Neural progenitor cell (in vitro differentiated cells): Measurements from ENCODE around the gene ERC2. TPM values are rescaled to one million over a fixed set of nuclear protein-coding genes. Genes with fewer than 3 reads are reported as not detected.

Source experiments
- DNase-seq: peaks from one replicate; pipeline ENCODE4 v3.0.0-alpha.2; 2016; ENCODE audit warnings: low spot score
- H2AFZ ChIP-seq: fragments of 200-600 bp; sonication (generic); replicated peaks from 2 replicates; pipeline ENCODE4 v1.6.1; 2016; ENCODE audit warnings: antibody characterized with exemption
- H3F3A ChIP-seq: fragments of 200-600 bp; sonication (generic); 2 replicates; pipeline ENCODE4 v1.6.1; 2016; ENCODE audit warnings: antibody characterized with exemption, low read depth
- H3K27ac ChIP-seq: fragments of 200-600 bp; sonication (generic); 2 replicates; pipeline ENCODE4 v1.5.1; 2016; ENCODE audit warnings: mild to moderate bottlenecking
- H3K27me3 ChIP-seq: fragments of 200-600 bp; sonication (generic); 2 replicates; pipeline ENCODE4 v1.6.1; 2016; ENCODE audit warnings: mild to moderate bottlenecking, moderate library complexity
- H3K36me3 ChIP-seq: fragments of 200-600 bp; sonication (generic); 2 replicates; pipeline ENCODE4 v1.5.1; 2016
- H3K4me1 ChIP-seq: fragments of 200-600 bp; sonication (generic); 2 replicates; pipeline ENCODE4 v1.6.1; 2016; ENCODE audit warnings: mixed run types
- H3K4me2 ChIP-seq: fragments of 200-600 bp; sonication (generic); 2 replicates; pipeline ENCODE4 v1.6.1; 2016
- H3K4me3 ChIP-seq: fragments of 200-600 bp; sonication (generic); 2 replicates; pipeline ENCODE4 v1.5.1; 2016
- H3K79me2 ChIP-seq: fragments of 200-600 bp; sonication (generic); 2 replicates; pipeline ENCODE4 v1.6.1; 2016; ENCODE audit warnings: low read depth
- H3K9ac ChIP-seq: fragments of 200-600 bp; sonication (generic); 2 replicates; pipeline ENCODE4 v1.6.1; 2016
- H3K9me3 ChIP-seq: fragments of 200-600 bp; sonication (generic); 2 replicates; pipeline ENCODE4 v1.5.1; 2016; ENCODE audit warnings: low read depth
- H4K20me1 ChIP-seq: fragments of 200-600 bp; sonication (generic); 2 replicates; pipeline ENCODE4 v1.6.1; 2016; ENCODE audit warnings: low read depth
- H3K27ac Mint-ChIP-seq: 3 replicates; pipeline ENCODE4 v1.8.0; 2021; ENCODE audit warnings: mixed read lengths
- H3K27me3 Mint-ChIP-seq: 2 replicates; pipeline ENCODE4 v1.8.0; 2022; ENCODE audit warnings: low read depth, mild to moderate bottlenecking, inconsistent platforms, moderate library complexity, mixed read lengths; ENCODE audit not compliant: insufficient read depth
- H3K36me3 Mint-ChIP-seq: 3 replicates; pipeline ENCODE4 v1.8.0; 2021; ENCODE audit warnings: mixed read lengths
- H3K4me1 Mint-ChIP-seq: 3 replicates; pipeline ENCODE4 v1.8.0; 2021; ENCODE audit warnings: mixed read lengths
- H3K4me3 Mint-ChIP-seq: 3 replicates; pipeline ENCODE4 v1.8.0; 2021; ENCODE audit warnings: mild to moderate bottlenecking, moderate library complexity, mixed read lengths
- H3K9me3 Mint-ChIP-seq: 3 replicates; pipeline ENCODE4 v1.8.0; 2020; ENCODE audit warnings: mixed read lengths
- CTCF ChIP-seq: fragments of 200-600 bp; sonication (generic); IDR thresholded peaks from 2 replicates; pipeline ENCODE4 v1.5.1; 2017; ENCODE audit warnings: antibody characterized with exemption, mild to moderate bottlenecking
- EZH2 ChIP-seq: fragments of 200-600 bp; sonication (generic); IDR thresholded peaks from 2 replicates; pipeline ENCODE4 v1.6.1; 2017; ENCODE audit warnings: antibody characterized with exemption, mild to moderate bottlenecking, moderate library complexity
- EZH2phosphoT487 ChIP-seq: fragments of 200-600 bp; sonication (generic); IDR thresholded peaks from 2 replicates; pipeline ENCODE4 v1.6.1; 2017; ENCODE audit warnings: antibody characterized with exemption
- total RNA-seq: library from RNA; depleted of rRNA; stranded (reverse); fragments of >200 nt; gene quantifications from 2 replicates; pipeline ENCODE4 v1.2.3, GENCODE V29; 2015; ENCODE audit warnings: low replicate concordance

The ERC2 gene
- total RNA-seq, 1 donor from 2014 or later: 24.8 TPM

DNA sequence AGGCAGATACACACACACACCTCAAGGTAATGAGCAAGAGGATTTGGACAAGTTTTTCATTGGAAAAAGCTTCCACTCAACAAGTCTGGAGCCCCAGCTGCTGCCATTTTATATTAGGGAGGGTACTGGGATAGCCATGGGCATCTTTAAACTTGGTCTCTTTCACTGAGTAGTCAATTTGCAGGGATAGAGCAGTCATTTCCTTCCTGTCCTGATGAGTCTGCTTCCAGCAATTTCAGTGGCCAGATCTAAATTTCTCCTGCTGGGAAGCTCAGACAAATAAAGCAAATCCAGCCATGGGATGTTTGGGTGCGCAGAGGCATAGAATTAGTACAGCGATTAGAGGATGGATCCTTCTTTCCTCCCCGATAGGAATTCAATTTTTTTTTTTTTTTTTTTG lies 874 bp upstream of the ERC2 start:
- DNase-seq: no peak
- peaks cover 4% of the 10 kb centered on the region for H3K27me3 Mint-ChIP-seq
- TF ChIP-seq EZH2 (no peak), CTCF (no peak), EZH2phosphoT487 (no peak)
- H3K9me3 ChIP-seq: no peaks in the 10 kb centered on the region
- H3K27ac ChIP-seq: no peak overlapping the region
- no peaks in the 10 kb centered on the region for H3K36me3 ChIP-seq
- H3K4me1 ChIP-seq: peaks cover 5% of the 10 kb centered on the region
- no peak overlapping the region for H3K9ac ChIP-seq
- H3F3A ChIP-seq: peaks cover 8% of the 10 kb centered on the region
- no peaks in the 10 kb centered on the region for H3K36me3 Mint-ChIP-seq
- H3K4me1 Mint-ChIP-seq: peaks cover 13% of the 10 kb centered on the region
- H3K9me3 Mint-ChIP-seq: no peaks in the 10 kb centered on the region
- no peak overlapping the region for H3K4me3 ChIP-seq
- H3K4me3 Mint-ChIP-seq: peak overlapping the region; percentile 79
- peaks cover 17% of the 10 kb centered on the region for H4K20me1 ChIP-seq
- no peak overlapping the region for H2AFZ ChIP-seq
- no peaks in the 10 kb centered on the region for H3K27me3 ChIP-seq
- H3K4me2 ChIP-seq: no peak overlapping the region
- H3K79me2 ChIP-seq: peaks cover 18% of the 10 kb centered on the region
- no peak overlapping the region for H3K27ac Mint-ChIP-seq

DNA sequence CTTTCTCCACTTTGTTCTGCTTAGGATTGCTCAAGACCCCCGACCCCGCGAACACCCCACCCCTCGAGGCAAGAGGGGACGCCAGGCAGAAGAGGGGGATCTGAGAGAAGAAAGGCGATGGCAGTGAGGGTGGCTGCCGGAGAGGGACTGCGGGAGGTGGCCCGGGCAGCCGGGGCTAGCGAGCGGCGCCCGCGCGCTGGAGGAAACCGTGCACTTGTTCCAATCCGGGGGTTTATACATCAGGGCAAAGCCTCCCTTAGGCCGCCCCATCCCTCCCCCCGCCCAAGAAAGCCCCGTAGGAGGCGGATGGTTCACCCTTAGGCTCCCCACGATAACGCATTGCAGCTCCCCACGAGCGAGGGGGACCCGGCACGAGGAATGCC lies 475 bp downstream of the ERC2 start:
- H3K4me3 ChIP-seq: peak overlapping the region; percentile 82
- TF ChIP-seq EZH2 (no peak), EZH2phosphoT487 (no peak), CTCF (no peak)
- peaks cover 13% of the 10 kb centered on the region for H3K4me1 Mint-ChIP-seq
- no peaks in the 10 kb centered on the region for H3K36me3 ChIP-seq
- DNase-seq: peak; percentile 70
- H3K9me3 ChIP-seq: no peaks in the 10 kb centered on the region
- H3K36me3 Mint-ChIP-seq: peaks cover 2% of the 10 kb centered on the region
- peaks cover 18% of the 10 kb centered on the region for H3K79me2 ChIP-seq
- H2AFZ ChIP-seq: peak overlapping the region; percentile 98
- no peaks in the 10 kb centered on the region for H3K9me3 Mint-ChIP-seq
- peak overlapping the region; percentile 62 for H3K27ac ChIP-seq
- H3K27me3 Mint-ChIP-seq: peaks cover 4% of the 10 kb centered on the region
- H3K27ac Mint-ChIP-seq: no peak overlapping the region
- peak overlapping the region; percentile 42 for H3K9ac ChIP-seq
- H3K27me3 ChIP-seq: no peaks in the 10 kb centered on the region
- peaks cover 8% of the 10 kb centered on the region for H3F3A ChIP-seq
- H3K4me2 ChIP-seq: peak overlapping the region; percentile 92
- peak overlapping the region; percentile 98 for H3K4me3 Mint-ChIP-seq
- H4K20me1 ChIP-seq: peaks cover 17% of the 10 kb centered on the region
- peaks cover 5% of the 10 kb centered on the region for H3K4me1 ChIP-seq

DNA sequence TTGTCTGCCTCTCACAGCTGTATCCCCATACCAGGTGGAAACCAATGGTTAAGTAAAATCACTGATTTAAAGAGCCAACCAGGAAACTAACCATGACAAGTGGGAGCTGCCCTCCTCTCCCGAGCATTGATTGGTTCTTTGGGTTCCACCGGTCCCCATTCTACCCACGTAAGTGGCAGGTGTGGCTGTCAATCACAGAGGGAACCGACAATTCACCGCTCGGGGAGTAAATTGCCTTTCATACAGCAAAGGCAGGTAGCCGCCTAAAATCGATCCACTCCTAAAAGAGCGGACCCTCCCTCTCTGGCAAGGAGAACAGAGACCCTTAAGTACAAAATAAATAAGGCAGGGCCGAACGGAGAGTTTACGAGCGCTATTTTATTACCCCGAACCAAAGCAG lies 1.2 kb downstream of the ERC2 start:
- Histone ChIP-seq H3K9ac (no peak overlapping the region), H3K9me3 (no peaks in the 10 kb centered on the region), H4K20me1 (peaks cover 20% of the 10 kb centered on the region), H3K4me1 (peaks cover 5% of the 10 kb centered on the region), H3K27me3 (no peaks in the 10 kb centered on the region), H3K4me3 (peak overlapping the region; percentile 82), H3F3A (peaks cover 8% of the 10 kb centered on the region), H3K36me3 (no peaks in the 10 kb centered on the region), H3K27ac (no peak overlapping the region), H3K4me2 (peak overlapping the region; percentile 92), H2AFZ (peak overlapping the region; percentile 98), H3K79me2 (peaks cover 18% of the 10 kb centered on the region)
- Mint-ChIP-seq H3K4me3 (peak overlapping the region; percentile 98), H3K9me3 (no peaks in the 10 kb centered on the region), H3K27ac (peak overlapping the region; percentile 74), H3K27me3 (peaks cover 4% of the 10 kb centered on the region), H3K36me3 (peaks cover 2% of the 10 kb centered on the region), H3K4me1 (peaks cover 13% of the 10 kb centered on the region)
- no peak for TF ChIP-seq EZH2
- TF ChIP-seq EZH2phosphoT487: no peak
- TF ChIP-seq CTCF: no peak
- peak; percentile 96 for DNase-seq
